ENCODE results near the gene CBX2.

Gene CBX2

DNA sequence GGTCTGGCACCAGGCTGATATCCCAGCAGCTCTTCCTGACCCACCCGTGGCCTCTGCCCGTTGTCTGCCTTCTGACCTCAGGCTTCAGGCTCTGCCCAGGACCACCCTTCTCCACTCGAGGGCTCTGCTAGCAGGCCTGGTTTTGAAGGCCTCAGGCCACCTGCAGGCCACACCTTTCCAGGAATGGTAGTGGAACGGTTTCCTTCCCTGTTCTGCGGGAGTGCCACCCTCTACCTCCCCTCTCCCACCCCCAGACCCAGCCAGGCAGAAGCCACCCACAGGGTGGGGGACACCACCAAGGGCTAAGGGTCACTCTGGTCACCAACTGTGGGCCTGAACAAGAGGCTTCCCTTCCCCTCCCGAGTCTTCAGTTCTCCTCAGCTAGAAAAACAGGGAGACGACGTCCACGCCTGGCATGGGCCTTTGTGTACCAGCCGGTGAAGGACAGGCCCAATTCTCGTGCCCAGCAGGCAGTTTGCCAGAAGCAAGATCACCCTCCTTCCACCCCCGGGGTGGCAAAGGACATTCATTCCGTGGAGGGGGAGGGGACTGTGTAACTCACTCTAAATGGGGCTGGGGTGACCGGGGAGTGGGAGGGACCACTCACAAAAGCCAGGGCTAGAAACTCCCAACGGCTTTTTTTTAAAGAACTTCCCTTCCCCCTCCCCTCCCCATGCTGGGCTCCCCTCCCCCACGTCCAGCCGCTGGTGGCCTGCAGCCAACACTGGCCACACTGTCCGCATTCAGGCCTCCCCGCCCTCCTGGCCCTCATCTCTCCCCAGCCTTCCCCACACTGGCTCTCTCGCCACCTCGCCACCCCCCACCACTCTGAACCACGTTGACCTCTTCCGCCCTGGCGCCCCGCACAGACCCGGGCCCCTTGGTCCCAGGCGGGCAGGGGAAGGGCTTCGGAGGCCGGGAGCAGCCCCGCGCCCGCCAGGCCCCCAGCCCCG is 53.6 kb downstream of the CBX2 start:
- DNase-seq = peak; percentile 31

DNA sequence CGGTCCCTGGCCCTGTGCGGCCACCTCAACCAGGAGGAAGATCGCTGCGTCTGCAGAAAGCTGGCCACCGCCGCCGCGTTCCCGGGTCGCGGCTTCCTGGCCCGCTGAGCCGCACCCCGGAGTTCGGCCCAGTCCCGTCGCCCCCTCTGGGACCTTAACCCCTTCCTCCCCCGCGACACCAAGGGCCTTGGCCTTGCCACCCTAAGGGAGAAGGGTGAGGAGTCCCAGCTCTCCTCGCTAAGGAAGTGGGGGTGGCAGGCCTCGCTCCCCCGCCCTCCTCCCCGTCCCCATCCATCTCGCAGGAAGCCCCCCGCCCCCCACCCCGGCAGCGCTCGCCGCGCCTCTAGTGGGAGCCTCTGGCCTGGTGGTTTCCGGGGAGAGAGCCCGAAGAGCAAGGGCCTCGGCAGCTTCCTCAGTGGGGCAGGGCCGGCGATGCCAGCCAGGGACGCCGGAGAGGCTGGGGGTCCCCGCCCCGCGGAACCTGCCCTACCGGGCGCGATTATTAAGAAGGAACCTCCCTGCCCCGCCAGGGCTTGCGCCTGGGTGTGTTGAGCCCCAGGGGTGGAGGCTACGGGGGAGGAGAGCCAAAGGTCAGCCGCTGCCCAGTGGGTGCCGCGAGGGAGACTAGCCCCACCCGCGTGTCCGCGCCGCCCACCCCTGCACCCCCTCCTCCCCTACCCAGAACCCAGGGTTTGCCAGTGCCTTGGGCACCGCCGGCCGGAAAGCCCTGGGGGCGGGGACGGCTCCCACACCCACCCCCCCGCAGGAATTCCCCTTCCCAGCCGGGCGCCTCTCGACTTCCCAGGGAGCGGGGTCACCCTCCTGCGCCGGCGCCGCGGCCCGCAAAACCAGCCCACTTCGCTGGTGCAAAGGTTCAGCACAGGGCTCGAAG is 54.5 kb downstream of the CBX2 start:
- peak; percentile 84 for DNase-seq

DNA sequence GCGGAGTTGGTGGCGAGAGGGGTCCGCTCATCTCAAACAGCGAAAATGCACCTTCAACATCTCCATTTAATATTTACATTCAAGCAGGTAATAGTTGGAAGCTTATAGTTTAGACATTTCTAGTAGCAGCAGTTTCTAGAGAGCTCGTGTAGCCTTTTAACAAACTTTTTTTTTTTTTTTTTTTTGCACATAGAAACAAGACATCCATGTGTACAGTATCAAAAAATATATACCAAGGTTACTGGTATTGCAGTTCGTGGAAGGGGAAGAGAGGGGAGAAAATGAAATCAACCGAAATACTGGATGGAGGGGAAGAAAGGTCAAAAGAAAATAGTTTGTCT is 55.1 kb downstream of the CBX2 start:
- DNase-seq = no peak

DNA sequence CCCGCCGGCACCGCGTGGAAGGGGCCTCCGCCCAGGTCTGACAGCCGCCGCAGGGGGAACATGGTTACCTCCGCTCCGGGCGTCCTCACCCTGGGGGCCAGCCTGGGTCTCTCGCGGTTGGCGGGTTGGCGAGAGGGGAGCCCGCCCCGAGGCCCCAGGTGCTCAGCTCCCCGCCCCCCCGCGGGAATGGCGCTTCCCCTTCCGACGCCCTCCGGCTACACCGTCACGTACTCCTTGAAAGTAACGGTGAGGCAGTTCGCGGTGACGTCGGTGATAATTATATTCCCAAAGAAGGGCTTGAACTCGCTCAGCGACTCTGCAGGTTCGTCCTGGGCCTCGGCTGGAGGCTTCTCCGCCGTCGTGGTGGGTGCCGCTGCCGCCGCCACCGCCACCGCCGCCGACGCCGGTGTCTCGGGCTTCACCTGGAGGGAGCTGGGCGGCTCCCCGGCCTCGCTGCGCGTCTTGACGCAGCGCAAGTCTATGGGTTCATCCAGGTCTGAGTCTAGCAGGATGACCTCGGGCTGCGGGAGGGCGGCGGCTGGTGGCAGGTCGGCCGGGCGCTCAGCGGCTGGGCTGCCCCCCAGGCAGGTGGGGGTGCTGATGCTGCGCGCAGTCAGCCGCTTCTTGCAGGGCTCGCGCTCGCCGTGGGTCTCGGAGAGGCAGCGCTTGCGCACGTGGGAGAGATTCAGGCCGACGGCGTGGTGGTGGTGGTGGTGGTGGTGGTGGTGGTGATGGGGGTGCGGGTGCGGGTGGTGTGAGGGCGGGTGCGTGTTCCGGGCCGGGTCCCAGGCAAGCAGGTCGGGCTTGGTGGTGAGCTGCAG is 56.0 kb downstream of the CBX2 start:
- no peak for DNase-seq

DNA sequence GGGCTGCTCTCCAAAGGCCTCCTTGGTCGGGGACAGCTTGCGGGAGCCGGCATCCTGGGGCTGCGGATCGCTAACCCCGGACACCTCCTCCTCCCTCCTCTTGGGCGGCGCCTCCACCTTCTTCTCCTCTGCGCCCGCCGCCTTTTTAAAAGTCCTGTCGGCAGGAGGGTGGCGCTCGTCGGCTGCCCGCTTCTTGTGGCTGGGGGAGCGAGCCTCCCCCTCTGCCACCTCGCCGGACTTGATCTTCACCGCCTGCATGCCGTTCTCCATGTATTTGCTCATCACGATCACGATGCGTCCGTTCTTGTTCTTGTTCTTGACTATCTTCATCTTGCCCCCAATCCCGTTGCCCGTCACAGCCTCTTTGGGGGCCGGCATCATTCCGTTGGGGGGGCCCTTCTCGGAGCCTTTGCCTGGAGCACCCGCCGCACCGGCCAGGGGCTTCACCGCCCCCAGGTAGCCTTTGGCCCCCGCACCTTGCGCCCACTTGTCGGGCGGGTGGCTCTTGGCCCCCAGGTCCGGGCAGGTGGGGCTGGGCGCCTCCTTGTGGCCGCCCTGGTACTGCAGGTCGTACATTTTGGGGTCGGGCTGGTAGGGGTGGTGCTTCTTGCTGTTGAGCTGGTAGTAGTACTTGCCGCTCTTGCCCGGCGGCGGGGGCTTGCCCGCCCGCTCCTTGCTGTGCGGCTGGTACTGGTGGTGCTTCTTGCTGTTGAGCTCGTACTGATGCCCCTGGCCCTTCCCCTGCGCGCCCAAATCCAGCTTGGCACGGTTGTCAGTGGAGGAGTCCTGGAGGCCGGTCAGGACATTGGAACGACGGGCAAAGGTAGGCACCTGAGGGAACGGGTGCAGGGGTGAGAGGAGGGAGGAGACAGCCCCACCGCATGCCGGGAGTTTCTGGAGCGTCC is 56.9 kb downstream of the CBX2 start:
- no peak for DNase-seq

DNA sequence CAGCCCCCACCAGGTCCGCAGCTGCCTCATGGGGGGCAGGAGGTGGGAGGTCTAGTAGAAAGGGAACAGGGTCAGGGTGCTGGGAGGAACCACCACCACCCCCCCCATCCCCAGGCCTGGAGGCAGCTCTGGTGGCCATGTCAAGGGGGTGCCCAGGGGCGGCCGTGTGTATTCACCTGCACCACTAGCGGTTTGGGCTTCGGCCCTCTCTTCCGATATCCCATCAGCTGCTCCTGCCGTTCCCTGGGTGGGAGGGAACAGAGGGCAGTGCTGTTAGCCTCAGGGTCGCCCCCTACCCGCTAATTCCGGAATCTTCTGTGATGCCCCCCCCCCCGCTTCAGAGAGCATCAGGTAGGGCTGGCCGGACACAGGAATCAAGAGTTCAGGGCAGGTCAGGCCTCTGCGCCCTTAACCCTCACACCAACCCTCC is 57.5 kb downstream of the CBX2 start:
- DNase-seq = no peak

DNA sequence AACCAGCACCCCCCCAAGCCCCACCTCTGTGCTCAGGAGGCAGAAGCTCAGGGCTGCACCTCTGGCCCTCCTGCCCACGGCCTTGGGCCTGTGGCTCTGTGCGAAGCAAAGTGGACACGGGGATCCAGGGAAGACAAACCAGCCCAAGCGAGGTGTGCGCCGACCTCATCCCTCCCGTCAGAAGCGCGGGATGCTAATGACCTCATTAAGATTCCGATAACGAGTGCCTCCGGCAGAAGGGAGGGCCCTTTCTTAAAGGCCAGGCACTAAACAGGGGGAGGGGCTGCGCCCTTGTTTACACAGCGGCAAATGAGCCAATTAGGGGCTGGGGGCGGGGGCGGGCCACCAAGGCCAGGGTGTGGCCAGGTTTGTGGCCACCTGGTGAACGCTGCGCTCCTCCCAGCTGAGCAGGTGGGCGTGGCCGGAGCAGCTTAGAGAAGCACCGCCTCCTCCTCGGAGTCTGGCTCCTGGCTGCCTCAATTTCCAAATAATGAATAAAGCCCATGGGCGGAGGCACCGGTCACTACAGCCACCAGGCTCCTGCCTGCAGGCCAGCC is 58.1 kb downstream of the CBX2 start:
- DNase-seq = no peak

DNA sequence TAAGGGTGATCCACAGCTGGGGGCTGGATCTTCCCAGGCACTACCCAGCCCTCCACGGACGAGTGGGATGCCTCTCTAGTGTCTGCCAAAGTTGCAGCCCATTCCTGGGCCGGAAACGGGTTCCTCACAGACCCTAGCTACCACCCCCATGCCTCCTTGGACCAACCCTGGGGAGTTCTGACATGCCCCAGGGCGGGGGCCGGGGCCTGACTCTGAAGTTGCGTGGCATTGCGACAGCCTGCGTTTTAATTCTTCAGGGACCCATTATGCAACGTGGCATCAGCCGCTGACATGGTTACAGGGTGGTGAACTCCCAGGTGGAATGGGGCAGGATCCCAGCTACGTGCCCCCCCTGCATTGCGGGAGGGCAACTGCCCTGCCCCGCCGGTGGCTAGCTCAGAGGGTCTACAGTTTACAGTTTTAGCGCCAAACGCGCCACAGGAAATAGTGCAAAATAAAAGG is 58.6 kb downstream of the CBX2 start:
- peak; percentile 20 for DNase-seq

DNA sequence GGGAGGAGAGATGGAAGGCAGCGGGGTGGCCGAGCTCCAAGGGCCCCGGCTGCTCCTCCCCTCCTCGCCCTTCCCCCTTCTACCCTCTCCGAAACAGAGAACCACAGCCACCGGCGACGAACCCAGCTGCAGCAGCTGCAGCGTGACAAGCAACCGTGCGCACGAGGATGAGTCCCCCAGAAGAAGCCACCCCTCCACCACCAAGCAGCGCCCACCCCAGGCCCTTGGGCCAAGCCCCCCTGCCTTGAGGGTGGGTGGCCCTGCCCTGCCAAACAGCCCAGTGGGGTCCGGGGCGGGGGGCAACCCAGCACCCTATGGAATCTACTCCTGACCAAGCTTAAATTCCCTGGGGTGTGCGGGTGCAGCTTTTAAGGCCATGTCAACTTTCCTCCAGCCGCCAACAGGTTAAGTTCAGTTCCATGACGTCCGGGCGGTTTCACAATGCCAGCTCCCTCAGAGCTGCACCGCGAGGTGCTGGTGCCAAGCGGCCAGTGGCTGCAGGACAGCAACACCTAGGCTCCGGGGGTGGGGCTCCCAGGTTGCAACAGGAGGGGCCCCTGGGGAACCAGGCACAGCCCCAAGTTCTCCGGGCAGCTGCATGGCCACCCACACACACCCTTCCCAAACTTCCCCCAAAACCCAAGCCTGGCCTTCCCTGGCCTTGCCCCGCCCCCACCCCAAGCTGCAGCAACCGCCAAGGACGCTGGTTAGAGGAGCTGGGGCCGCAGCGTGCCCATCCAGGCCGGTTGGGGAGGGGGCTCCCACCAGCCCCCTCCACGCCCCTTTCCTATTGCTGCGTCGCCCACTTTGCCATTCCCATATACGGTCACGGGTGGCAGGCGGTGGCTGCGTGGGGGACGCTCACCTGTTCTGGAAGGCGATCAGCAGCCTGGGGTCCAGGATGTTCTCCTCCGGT is 59.3 kb downstream of the CBX2 start:
- peak; percentile 86 for DNase-seq

All from NCI-H226 (cell line).